Activated CD8-positive, alpha-beta T cell treated with anti-CD3 and anti-CD28 coated beads, Interleukin-2, amount 10 ng/mL, durations not matched to agents 7 days and 5 days (primary cell): ENCODE data around the gene ANKRD60. TPM values are rescaled to one million over a fixed set of nuclear protein-coding genes. Genes with fewer than 3 reads are reported as not detected.
A peak's percentile ranks its signal among the peaks of the same experiment; 100 is the strongest.

Experiments used
- ATAC-seq: fragments of 150-1000 bp; cut with Tn5 transposase; one replicate; pipeline ENCODE4 v1.10.0; 2021; ENCODE audit warnings: moderate library complexity
- CTCF ChIA-PET: fragments of 350-600 bp; sonication (Branson Sonifier 250); formaldehyde crosslinking; loops from one replicate; lab custom pipeline; 2021; ENCODE audit warnings: antibody characterized with exemption; lab: Charles Lee
- POLR2A ChIA-PET: fragments of 350-600 bp; sonication (Branson Sonifier 250); formaldehyde crosslinking; loops from one replicate; lab custom pipeline; 2021; ENCODE audit warnings: antibody characterized with exemption; lab: Charles Lee
- DNase-seq: peaks from one replicate; pipeline ENCODE4 v3.0.0-alpha.2; 2020
- H3K27ac Mint-ChIP-seq: one replicate; pipeline ENCODE4 v1.8.0; 2021; ENCODE audit warnings: mild to moderate bottlenecking, mixed read lengths
- H3K27me3 Mint-ChIP-seq: one replicate; pipeline ENCODE4 v1.8.0; 2021; ENCODE audit warnings: low read depth, mixed read lengths
- H3K36me3 Mint-ChIP-seq: one replicate; pipeline ENCODE4 v1.8.0; 2021; ENCODE audit warnings: low read depth, mixed read lengths
- H3K4me1 Mint-ChIP-seq: one replicate; pipeline ENCODE4 v1.8.0; 2021; ENCODE audit warnings: low read depth, mixed read lengths
- H3K4me3 Mint-ChIP-seq: one replicate; pipeline ENCODE4 v1.8.0; 2021; ENCODE audit warnings: mild to moderate bottlenecking, mixed read lengths
- H3K9me3 Mint-ChIP-seq: one replicate; pipeline ENCODE4 v1.8.0; 2022; ENCODE audit warnings: mixed read lengths; ENCODE audit not compliant: insufficient read depth
- total RNA-seq, 2 experiments: library from RNA; stranded (reverse); gene quantifications; one replicate each; pipeline ENCODE4 v1.2.3, GENCODE V29; 2021

Gene ANKRD60
- total RNA-seq, 2 experiments from 2014 or later = not detected

DNA sequence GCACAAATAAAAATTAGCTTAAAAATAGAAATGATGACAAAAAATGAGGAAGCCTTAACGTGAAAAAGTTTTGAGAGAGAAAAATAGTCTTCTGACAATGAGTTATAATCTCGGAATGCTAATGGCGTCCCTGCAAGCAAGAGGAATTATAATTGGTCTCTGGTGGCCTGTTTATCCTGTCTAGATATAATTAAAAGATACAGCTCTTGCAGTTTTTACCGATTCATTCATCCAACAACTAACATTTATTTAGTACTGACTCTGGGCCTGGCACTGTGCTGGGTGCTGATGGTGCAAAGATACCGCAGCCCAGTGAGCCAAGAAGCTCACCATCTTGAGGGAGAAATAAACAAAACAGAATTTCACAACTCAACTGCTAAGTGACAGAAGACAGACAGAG lies 31.6 kb upstream of the ANKRD60 start:
- ChIA-PET CTCF (interaction anchor here (1.3 kb wide), 1 partner anchor 30 kb away, joined by 3 read pairs; no protein-coding TSS in a partner anchor), POLR2A (no interaction called here)
- Mint-ChIP-seq H3K9me3 (no peaks in the 10 kb centered on the region), H3K27me3 (no peaks in the 10 kb centered on the region), H3K36me3 (peaks cover 16% of the 10 kb centered on the region), H3K4me3 (no peak overlapping the region), H3K4me1 (peaks cover 9% of the 10 kb centered on the region), H3K27ac (no peak overlapping the region)
- ATAC-seq (no peak), DNase-seq (no peak)

- H3K4me1 Mint-ChIP-seq = peaks cover 13% of the 10 kb centered on the region
- no peak overlapping the region for H3K27ac Mint-ChIP-seq
- CTCF ChIA-PET = no interaction called here
- no peaks in the 10 kb centered on the region for H3K27me3 Mint-ChIP-seq
- ATAC-seq = no peak
- H3K9me3 Mint-ChIP-seq = no peaks in the 10 kb centered on the region
- H3K36me3 Mint-ChIP-seq = peaks cover 26% of the 10 kb centered on the region
- no peak overlapping the region for H3K4me3 Mint-ChIP-seq
- POLR2A ChIA-PET = no interaction called here
- no peak for DNase-seq
Measured at GRCh38 chr20:58256842-58257241, 28.4 kb upstream of the ANKRD60 start.

- DNase-seq (no peak), ATAC-seq (no peak)
- no peak overlapping the region for H3K4me3 Mint-ChIP-seq
- no peaks in the 10 kb centered on the region for H3K27me3 Mint-ChIP-seq
- CTCF ChIA-PET = no interaction called here
- no peak overlapping the region for H3K27ac Mint-ChIP-seq
- H3K9me3 Mint-ChIP-seq = no peaks in the 10 kb centered on the region
- peaks cover 15% of the 10 kb centered on the region for H3K4me1 Mint-ChIP-seq
- POLR2A ChIA-PET = no interaction called here
- H3K36me3 Mint-ChIP-seq = peaks cover 26% of the 10 kb centered on the region
Measured at GRCh38 chr20:58256307-58256706, 27.9 kb upstream of the ANKRD60 start.

DNA sequence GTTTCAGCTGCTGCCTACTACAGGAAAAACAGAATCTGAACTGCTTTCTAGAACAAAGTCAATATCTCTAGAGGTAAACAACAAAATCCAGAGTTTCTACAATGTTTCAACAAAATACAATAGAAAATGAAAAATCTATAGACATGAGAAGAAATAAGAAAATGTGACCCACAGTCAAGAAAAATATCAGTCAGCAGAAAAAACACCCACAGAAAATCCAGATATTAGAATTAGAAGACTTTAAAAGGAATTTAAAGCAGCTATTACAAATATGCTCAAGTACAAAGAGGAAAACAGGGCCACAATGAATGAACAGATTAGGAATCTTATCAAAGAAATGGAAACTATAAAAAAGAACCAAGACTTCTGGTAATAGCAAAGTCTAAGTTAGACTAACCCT lies 26.4 kb upstream of the ANKRD60 start:
- Mint-ChIP-seq H3K36me3 (peaks cover 28% of the 10 kb centered on the region), H3K4me3 (no peak overlapping the region), H3K27ac (no peak overlapping the region), H3K27me3 (no peaks in the 10 kb centered on the region), H3K9me3 (no peaks in the 10 kb centered on the region), H3K4me1 (peaks cover 15% of the 10 kb centered on the region)
- CTCF ChIA-PET = interaction anchor here (0.8 to 1.6 kb wide), 5 partner anchors 10 to 52 kb away, joined by 3 to 6 read pairs (median 3); no protein-coding TSS in a partner anchor
- ATAC-seq (no peak), DNase-seq (no peak)
- POLR2A ChIA-PET = no interaction called here

DNA sequence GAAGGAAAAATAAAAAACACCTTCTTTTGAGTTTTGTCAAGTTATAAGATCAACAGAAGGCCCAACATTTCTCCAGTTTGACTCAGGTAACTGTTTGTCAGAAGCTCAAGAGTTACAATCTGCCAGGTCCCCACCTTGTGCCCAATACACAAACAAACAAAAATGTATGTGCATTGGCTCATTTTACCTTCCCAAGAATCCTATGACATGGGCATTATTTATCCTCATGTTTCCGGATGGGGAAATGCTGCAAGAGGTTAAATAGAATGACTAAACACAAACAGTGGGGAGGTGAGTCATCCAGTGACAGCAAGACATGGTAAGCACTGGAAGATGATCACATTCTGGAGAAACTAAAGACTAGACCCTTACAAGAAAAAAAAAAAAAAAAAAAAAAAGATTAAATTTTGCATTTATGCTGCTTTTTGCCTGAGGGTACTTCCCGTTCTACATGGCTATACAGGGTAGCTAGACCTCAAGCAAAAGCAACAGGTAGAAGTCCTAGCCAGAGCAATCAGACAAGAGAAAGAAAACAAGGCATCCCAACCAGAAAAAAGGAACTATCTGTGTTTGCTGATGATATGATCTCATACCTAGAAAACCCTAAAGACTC lies 23.6 kb upstream of the ANKRD60 start:
- DNase-seq (no peak), ATAC-seq (no peak)
- Mint-ChIP-seq H3K27me3 (no peaks in the 10 kb centered on the region), H3K4me3 (no peak overlapping the region), H3K4me1 (peaks cover 10% of the 10 kb centered on the region), H3K9me3 (no peaks in the 10 kb centered on the region), H3K36me3 (peaks cover 35% of the 10 kb centered on the region), H3K27ac (no peak overlapping the region)
- ChIA-PET POLR2A (no interaction called here), CTCF (no interaction called here)

GRCh38 chr20:58251348-58251978 lies 23.0 kb upstream of the ANKRD60 start:
- POLR2A ChIA-PET = interaction anchor here (0.6 kb wide), 1 partner anchor 626 kb away, joined by 3 read pairs; no protein-coding TSS in a partner anchor
- H3K9me3 Mint-ChIP-seq = no peaks in the 10 kb centered on the region
- H3K27me3 Mint-ChIP-seq = no peaks in the 10 kb centered on the region
- H3K36me3 Mint-ChIP-seq = peaks cover 36% of the 10 kb centered on the region
- CTCF ChIA-PET = no interaction called here
- DNase-seq (no peak), ATAC-seq (no peak)
- no peak overlapping the region for H3K4me3 Mint-ChIP-seq
- peaks cover 8% of the 10 kb centered on the region for H3K4me1 Mint-ChIP-seq
- H3K27ac Mint-ChIP-seq = no peak overlapping the region

DNA sequence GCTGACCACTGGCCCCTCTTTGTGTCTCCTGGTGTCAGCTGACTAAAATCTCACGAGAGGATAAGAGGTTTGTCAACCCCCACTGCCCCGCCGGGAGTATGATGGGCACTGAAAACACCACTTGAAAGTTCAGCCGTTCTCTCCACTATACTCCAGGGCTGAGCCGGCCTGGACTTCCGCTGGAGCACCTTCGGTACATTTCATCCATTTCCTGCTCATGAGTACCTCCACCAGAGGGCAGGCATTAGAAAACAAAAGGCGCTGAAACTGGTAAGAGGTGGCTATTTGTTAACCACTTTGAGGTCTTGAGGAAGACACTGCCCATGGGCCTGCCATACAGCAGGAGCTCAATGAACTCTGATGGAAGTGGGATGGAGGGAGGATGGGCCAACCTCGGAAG lies 17.9 kb upstream of the ANKRD60 start:
- no peak overlapping the region for H3K27ac Mint-ChIP-seq

GRCh38 chr20:58245931-58246330 lies 17.5 kb upstream of the ANKRD60 start:
- DNase-seq = no peak

More for the DNA sequence above, 17.9 kb upstream of the ANKRD60 start:
- Mint-ChIP-seq H3K4me1 (peaks cover 4% of the 10 kb centered on the region), H3K36me3 (peaks cover 44% of the 10 kb centered on the region), H3K9me3 (no peaks in the 10 kb centered on the region), H3K27me3 (no peaks in the 10 kb centered on the region), H3K4me3 (no peak overlapping the region)
- ATAC-seq (no peak), DNase-seq (no peak)
- ChIA-PET POLR2A (no interaction called here), CTCF (interaction anchor here (1.3 to 8.8 kb wide), 6 partner anchors 10 to 201 kb away, joined by 3 to 55 read pairs (median 5); no protein-coding TSS in a partner anchor)

GRCh38 chr20:58245181-58245891 lies 16.9 kb upstream of the ANKRD60 start:
- CTCF ChIA-PET = interaction anchor here (1.1 to 8.8 kb wide), 7 partner anchors 8 to 202 kb away, joined by 3 to 55 read pairs (median 4); no protein-coding TSS in a partner anchor

More at GRCh38 chr20:58245931-58246330, 17.5 kb upstream of the ANKRD60 start:
- ChIA-PET POLR2A (interaction anchor here (0.5 kb wide), 1 partner anchor 17 kb away, joined by 4 read pairs; no protein-coding TSS in a partner anchor), CTCF (interaction anchor here (1.3 to 8.8 kb wide), 6 partner anchors 10 to 202 kb away, joined by 3 to 55 read pairs (median 5); no protein-coding TSS in a partner anchor)
- Mint-ChIP-seq H3K36me3 (peaks cover 46% of the 10 kb centered on the region), H3K4me3 (no peak overlapping the region), H3K9me3 (no peaks in the 10 kb centered on the region), H3K27me3 (no peaks in the 10 kb centered on the region), H3K4me1 (peaks cover 4% of the 10 kb centered on the region), H3K27ac (no peak overlapping the region)
- no peak for ATAC-seq

DNA sequence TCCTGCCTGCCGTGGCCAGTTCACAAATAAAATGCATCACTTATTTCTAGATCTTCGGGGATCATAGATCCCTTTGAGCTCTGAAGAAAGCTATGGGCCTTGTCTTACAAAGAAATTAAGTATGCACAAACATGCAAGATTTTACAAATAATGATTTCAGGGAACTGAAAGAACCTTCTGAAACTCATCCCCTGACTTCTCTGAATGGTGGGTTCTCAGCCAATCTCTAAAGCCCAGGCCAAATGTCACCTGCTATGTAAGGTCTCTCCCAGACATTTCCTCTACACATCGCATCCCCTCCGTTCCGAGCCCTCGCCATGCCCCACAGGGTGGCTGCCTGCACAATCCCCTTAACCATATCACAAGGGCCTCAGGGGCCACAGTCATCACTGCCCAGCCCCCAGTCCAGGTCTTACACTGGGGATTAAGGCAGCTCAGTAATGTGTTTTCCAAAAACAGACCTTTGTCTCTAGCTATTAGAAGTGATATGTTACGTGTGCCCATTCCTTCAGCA lies 16.1 kb upstream of the ANKRD60 start:
- H3K9me3 Mint-ChIP-seq = no peaks in the 10 kb centered on the region
- POLR2A ChIA-PET = no interaction called here
- H3K36me3 Mint-ChIP-seq = peaks cover 41% of the 10 kb centered on the region

More at GRCh38 chr20:58245181-58245891, 16.9 kb upstream of the ANKRD60 start:
- ATAC-seq (no peak), DNase-seq (no peak)
- Mint-ChIP-seq H3K4me1 (peaks cover 4% of the 10 kb centered on the region), H3K36me3 (peaks cover 44% of the 10 kb centered on the region), H3K27ac (no peak overlapping the region), H3K9me3 (no peaks in the 10 kb centered on the region), H3K27me3 (no peaks in the 10 kb centered on the region), H3K4me3 (no peak overlapping the region)
- POLR2A ChIA-PET = interaction anchor here (0.5 kb wide), 1 partner anchor 18 kb away, joined by 4 read pairs; no protein-coding TSS in a partner anchor

DNA sequence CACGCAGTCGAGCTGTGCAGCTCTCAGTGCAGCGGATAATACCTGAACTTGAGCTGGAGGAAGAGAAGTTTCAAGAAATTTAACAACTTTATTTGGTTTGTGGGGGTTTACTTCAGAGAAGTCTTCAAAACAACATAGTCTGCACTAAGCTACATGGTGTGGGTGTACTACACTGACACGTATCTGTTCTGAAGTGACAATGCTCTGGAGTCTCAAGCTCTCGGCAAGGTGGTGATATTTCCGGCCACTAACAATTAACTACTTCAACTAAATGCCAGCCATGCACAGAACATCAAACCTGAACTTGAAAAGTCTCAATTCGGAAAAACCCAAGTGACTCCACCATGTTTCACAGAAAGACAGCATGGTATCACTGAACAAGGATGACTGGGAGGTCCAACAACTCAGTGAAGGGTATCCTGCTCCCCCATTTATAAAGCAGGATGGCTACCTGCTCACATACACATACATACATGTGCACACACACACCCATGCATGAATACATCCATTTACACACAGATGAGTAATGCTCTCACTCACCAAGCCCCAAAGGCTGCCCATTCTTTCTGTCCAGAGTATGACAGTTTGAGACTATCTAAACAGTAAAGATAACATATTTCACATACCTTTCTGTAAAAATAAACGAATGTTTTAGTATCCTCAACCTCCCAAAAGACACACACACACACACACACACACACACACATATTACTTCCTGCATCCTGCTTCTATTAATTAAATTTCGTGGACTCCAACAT lies 15.4 kb upstream of the ANKRD60 start:
- no peaks in the 10 kb centered on the region for H3K27me3 Mint-ChIP-seq
- DNase-seq = no peak
- no peaks in the 10 kb centered on the region for H3K9me3 Mint-ChIP-seq
- H3K27ac Mint-ChIP-seq = no peak overlapping the region
- ATAC-seq = no peak
- peaks cover 4% of the 10 kb centered on the region for H3K4me1 Mint-ChIP-seq
- CTCF ChIA-PET = interaction anchor here (1.1 to 8.8 kb wide), 4 partner anchors 8 to 204 kb away, joined by 3 to 55 read pairs (median 6); no protein-coding TSS in a partner anchor
- H3K4me3 Mint-ChIP-seq = no peak overlapping the region
- POLR2A ChIA-PET = no interaction called here
- peaks cover 41% of the 10 kb centered on the region for H3K36me3 Mint-ChIP-seq

More for the DNA sequence above, 16.1 kb upstream of the ANKRD60 start:
- ATAC-seq = no peak
- Mint-ChIP-seq H3K27ac (peak overlapping the region; percentile 6), H3K4me3 (no peak overlapping the region), H3K4me1 (peaks cover 4% of the 10 kb centered on the region), H3K27me3 (no peaks in the 10 kb centered on the region)
- CTCF ChIA-PET = interaction anchor here (1.1 to 8.8 kb wide), 6 partner anchors 8 to 203 kb away, joined by 3 to 55 read pairs (median 4); no protein-coding TSS in a partner anchor
- no peak for DNase-seq
